MCF 10A (cell line): ENCODE data around the gene GPHN. TPM values are rescaled to one million over a fixed set of nuclear protein-coding genes. Genes with fewer than 3 reads are reported as not detected.

ENCODE experiments used
- BruUV-seq: library from RNA; stranded (reverse); fragments of 400-500 nt; replicated peaks from 2 replicates; lab custom pipeline; 2021; lab: Mats Ljungman, UMichigan
- CTCF ChIA-PET: fragments of 300-600 bp; sonication (Branson Sonifier 250); formaldehyde crosslinking; extraction: SDS; loops from one replicate; lab custom pipeline; 2021; ENCODE audit warnings: antibody characterized with exemption, inconsistent platforms; lab: Yijun Ruan, JAX
- POLR2A ChIA-PET: fragments of 300-600, 350-650 bp; sonication (Branson Sonifier 250); formaldehyde crosslinking; extraction: SDS; loops from one replicate; lab custom pipeline; 2020; ENCODE audit warnings: antibody characterized with exemption, inconsistent platforms; lab: Yijun Ruan, JAX
- DNase-seq: peaks from one replicate; pipeline ENCODE4 v3.0.0-alpha.2; 2018; ENCODE audit not compliant: unreplicated experiment
- H3K27ac Mint-ChIP-seq: one replicate; pipeline ENCODE4 v1.8.0; 2022; ENCODE audit warnings: mild to moderate bottlenecking, low read depth, mixed read lengths; ENCODE audit not compliant: unreplicated experiment
- H3K27me3 Mint-ChIP-seq: one replicate; pipeline ENCODE4 v1.8.0; 2022; ENCODE audit warnings: mixed read lengths; ENCODE audit not compliant: insufficient read depth, unreplicated experiment
- H3K36me3 Mint-ChIP-seq: one replicate; pipeline ENCODE4 v1.8.0; 2022; ENCODE audit warnings: mild to moderate bottlenecking, moderate library complexity, mixed read lengths; ENCODE audit not compliant: insufficient read depth, unreplicated experiment
- H3K4me1 Mint-ChIP-seq: one replicate; pipeline ENCODE4 v1.8.0; 2022; ENCODE audit warnings: mixed read lengths; ENCODE audit not compliant: insufficient read depth, unreplicated experiment
- H3K4me3 Mint-ChIP-seq: one replicate; pipeline ENCODE4 v1.8.0; 2022; ENCODE audit warnings: mild to moderate bottlenecking, moderate library complexity, mixed read lengths; ENCODE audit not compliant: unreplicated experiment
- H3K9me3 Mint-ChIP-seq: one replicate; pipeline ENCODE4 v1.8.0; 2022; ENCODE audit warnings: mixed read lengths; ENCODE audit not compliant: unreplicated experiment
- CTCF ChIP-seq: fragments of 200-600 bp; IDR thresholded peaks from one replicate; pipeline ENCODE4 v1.8.0; 2022; ENCODE audit warnings: antibody characterized with exemption, mild to moderate bottlenecking; ENCODE audit not compliant: unreplicated experiment
- intact Hi-C: fragments of 100-400 bp; cut with micrococcal nuclease; formaldehyde crosslinking; loops from 2 replicates; pipeline ENCODE4 v1.14.1; 2022
- total RNA-seq: library from RNA; stranded (reverse); gene quantifications from 2 replicates; pipeline ENCODE4 v1.2.3, GENCODE V29; 2022

The GPHN gene
- total RNA-seq, 1 experiment from 2014 or later: 26.8 TPM

GRCh38 chr14:66982247-66982646, 474.3 kb downstream of the GPHN start:
- no peaks in the 10 kb centered on the region for H3K27me3 Mint-ChIP-seq
- no peak overlapping the region for H3K4me3 Mint-ChIP-seq
- no peaks in the 10 kb centered on the region for H3K9me3 Mint-ChIP-seq
- TF ChIP-seq CTCF: no peak
- H3K36me3 Mint-ChIP-seq: no peaks in the 10 kb centered on the region
- ChIA-PET POLR2A (interaction anchor here (0.6 kb wide), 1 partner anchor 145 kb away, joined by 3 read pairs; no protein-coding TSS in a partner anchor), CTCF (interaction anchor here (0.7 kb wide), 1 partner anchor 601 kb away, joined by 3 read pairs; no protein-coding TSS in a partner anchor)
- BruUV-seq: no TSS peak
- no peak for DNase-seq
- no peak overlapping the region for H3K27ac Mint-ChIP-seq
- intact Hi-C loops: no loop called here
- H3K4me1 Mint-ChIP-seq: no peaks in the 10 kb centered on the region

- Mint-ChIP-seq H3K4me1 (no peaks in the 10 kb centered on the region), H3K4me3 (no peak overlapping the region), H3K9me3 (no peaks in the 10 kb centered on the region), H3K27ac (no peak overlapping the region), H3K27me3 (no peaks in the 10 kb centered on the region), H3K36me3 (no peaks in the 10 kb centered on the region)
- BruUV-seq: no TSS peak
- ChIA-PET CTCF (no interaction called here), POLR2A (interaction anchor here (0.6 kb wide), 1 partner anchor 362 kb away, joined by 3 read pairs; no protein-coding TSS in a partner anchor)
- intact Hi-C loops: no loop called here
- no peak for DNase-seq
- TF ChIP-seq CTCF: no peak
Measured at GRCh38 chr14:66992776-66993175, 484.8 kb downstream of the GPHN start.

- DNase-seq: no peak
- BruUV-seq: no TSS peak
- Mint-ChIP-seq H3K4me3 (no peak overlapping the region), H3K27me3 (no peaks in the 10 kb centered on the region), H3K36me3 (no peaks in the 10 kb centered on the region), H3K4me1 (no peaks in the 10 kb centered on the region), H3K27ac (no peak overlapping the region), H3K9me3 (no peaks in the 10 kb centered on the region)
- CTCF ChIA-PET: no interaction called here
- POLR2A ChIA-PET: no interaction called here
- TF ChIP-seq CTCF: no peak
- intact Hi-C loops: no loop called here
Measured at GRCh38 chr14:66993512-66993911, 485.6 kb downstream of the GPHN start.

GRCh38 chr14:66998013-66998412, 490.1 kb downstream of the GPHN start:
- TF ChIP-seq CTCF: no peak
- BruUV-seq: no TSS peak
- no peak overlapping the region for H3K27ac Mint-ChIP-seq
- intact Hi-C loops: no loop called here
- no peaks in the 10 kb centered on the region for H3K36me3 Mint-ChIP-seq
- H3K4me1 Mint-ChIP-seq: no peaks in the 10 kb centered on the region
- H3K9me3 Mint-ChIP-seq: no peaks in the 10 kb centered on the region
- POLR2A ChIA-PET: no interaction called here
- CTCF ChIA-PET: interaction anchor here (0.6 kb wide), 1 partner anchor 19 kb away, joined by 3 read pairs; no protein-coding TSS in a partner anchor
- no peaks in the 10 kb centered on the region for H3K27me3 Mint-ChIP-seq
- DNase-seq: no peak
- no peak overlapping the region for H3K4me3 Mint-ChIP-seq
